ENCODE data around the gene SECISBP2. TPM values are rescaled to one million over a fixed set of nuclear protein-coding genes. Genes with fewer than 3 reads are reported as not detected.

Gene SECISBP2
- total and polyA plus RNA-seq, 4 donors, result 14.2 to 37.7 (median 24.3) TPM

DNA sequence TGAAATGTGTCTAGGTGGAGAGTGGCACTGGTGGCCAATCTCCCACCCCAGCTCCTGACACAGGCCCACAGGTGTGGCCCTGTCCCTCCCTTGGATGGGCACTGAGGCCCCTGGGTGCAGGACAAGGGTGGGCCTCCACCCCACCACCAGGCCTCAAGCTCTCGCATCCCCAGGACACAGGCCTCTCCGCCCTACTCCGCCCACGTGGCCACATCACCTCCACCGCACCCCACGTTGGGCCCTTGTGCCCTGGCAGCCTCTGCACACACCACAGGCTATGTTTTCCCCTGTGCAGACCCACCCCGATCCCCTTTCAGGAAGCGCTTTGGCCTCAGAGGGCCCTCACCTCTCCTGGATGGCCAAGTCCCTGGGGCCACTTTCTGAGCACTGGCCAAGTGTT, 54.7 kb downstream of the SECISBP2 start:
- no peak overlapping the region for H3K4me3 ChIP-seq (ENCODE audit: low read depth in 1 of 3, low read length in 3 of 3)
- no peaks in the 10 kb centered on the region for H3K36me3 ChIP-seq (ENCODE audit: control insufficient read depth in 4 of 4, insufficient read depth in 3 of 4, low read depth in 1 of 4, low read length in 3 of 4)
- TF ChIP-seq, protein P1, sequence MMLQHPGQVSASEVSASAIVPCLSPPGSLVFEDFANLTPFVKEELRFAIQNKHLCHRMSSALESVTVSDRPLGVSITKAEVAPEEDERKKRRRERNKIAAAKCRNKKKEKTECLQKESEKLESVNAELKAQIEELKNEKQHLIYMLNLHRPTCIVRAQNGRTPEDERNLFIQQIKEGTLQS (IDR thresholded peaks at IDR 0.05), result no peak
- TF ChIP-seq TAF1 (conservative IDR thresholded peaks at IDR 0.05) (no peak), RXRA (IDR thresholded peaks at IDR 0.05) (no peak), EGR1 (IDR thresholded peaks at IDR 0.05; ENCODE audit: low read depth in 2 of 2) (no peak), YY1 (IDR thresholded peaks at IDR 0.05) (no peak), NR2F2 (IDR thresholded peaks at IDR 0.05) (no peak), HNF4G (IDR thresholded peaks at IDR 0.05) (no peak)
- TF ChIP-seq, protein P2, sequence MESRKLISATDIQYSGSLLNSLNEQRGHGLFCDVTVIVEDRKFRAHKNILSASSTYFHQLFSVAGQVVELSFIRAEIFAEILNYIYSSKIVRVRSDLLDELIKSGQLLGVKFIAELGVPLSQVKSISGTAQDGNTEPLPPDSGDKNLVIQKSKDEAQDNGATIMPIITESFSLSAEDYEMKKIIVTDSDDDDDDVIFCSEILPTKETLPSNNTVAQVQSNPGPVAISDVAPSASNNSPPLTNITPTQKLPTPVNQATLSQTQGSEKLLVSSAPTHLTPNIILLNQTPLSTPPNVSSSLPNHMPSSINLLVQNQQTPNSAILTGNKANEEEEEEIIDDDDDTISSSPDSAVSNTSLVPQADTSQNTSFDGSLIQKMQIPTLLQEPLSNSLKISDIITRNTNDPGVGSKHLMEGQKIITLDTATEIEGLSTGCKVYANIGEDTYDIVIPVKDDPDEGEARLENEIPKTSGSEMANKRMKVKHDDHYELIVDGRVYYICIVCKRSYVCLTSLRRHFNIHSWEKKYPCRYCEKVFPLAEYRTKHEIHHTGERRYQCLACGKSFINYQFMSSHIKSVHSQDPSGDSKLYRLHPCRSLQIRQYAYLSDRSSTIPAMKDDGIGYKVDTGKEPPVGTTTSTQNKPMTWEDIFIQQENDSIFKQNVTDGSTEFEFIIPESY (IDR thresholded peaks at IDR 0.05), result no peak
- TF ChIP-seq, protein P3, sequence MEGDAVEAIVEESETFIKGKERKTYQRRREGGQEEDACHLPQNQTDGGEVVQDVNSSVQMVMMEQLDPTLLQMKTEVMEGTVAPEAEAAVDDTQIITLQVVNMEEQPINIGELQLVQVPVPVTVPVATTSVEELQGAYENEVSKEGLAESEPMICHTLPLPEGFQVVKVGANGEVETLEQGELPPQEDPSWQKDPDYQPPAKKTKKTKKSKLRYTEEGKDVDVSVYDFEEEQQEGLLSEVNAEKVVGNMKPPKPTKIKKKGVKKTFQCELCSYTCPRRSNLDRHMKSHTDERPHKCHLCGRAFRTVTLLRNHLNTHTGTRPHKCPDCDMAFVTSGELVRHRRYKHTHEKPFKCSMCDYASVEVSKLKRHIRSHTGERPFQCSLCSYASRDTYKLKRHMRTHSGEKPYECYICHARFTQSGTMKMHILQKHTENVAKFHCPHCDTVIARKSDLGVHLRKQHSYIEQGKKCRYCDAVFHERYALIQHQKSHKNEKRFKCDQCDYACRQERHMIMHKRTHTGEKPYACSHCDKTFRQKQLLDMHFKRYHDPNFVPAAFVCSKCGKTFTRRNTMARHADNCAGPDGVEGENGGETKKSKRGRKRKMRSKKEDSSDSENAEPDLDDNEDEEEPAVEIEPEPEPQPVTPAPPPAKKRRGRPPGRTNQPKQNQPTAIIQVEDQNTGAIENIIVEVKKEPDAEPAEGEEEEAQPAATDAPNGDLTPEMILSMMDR (IDR thresholded peaks at IDR 0.05; ENCODE audit: low read depth, low read length, missing input control), result no peak
- TF ChIP-seq, protein P4, sequence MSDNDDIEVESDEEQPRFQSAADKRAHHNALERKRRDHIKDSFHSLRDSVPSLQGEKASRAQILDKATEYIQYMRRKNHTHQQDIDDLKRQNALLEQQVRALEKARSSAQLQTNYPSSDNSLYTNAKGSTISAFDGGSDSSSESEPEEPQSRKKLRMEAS (IDR thresholded peaks at IDR 0.05), result no peak
- TF ChIP-seq, protein P5, sequence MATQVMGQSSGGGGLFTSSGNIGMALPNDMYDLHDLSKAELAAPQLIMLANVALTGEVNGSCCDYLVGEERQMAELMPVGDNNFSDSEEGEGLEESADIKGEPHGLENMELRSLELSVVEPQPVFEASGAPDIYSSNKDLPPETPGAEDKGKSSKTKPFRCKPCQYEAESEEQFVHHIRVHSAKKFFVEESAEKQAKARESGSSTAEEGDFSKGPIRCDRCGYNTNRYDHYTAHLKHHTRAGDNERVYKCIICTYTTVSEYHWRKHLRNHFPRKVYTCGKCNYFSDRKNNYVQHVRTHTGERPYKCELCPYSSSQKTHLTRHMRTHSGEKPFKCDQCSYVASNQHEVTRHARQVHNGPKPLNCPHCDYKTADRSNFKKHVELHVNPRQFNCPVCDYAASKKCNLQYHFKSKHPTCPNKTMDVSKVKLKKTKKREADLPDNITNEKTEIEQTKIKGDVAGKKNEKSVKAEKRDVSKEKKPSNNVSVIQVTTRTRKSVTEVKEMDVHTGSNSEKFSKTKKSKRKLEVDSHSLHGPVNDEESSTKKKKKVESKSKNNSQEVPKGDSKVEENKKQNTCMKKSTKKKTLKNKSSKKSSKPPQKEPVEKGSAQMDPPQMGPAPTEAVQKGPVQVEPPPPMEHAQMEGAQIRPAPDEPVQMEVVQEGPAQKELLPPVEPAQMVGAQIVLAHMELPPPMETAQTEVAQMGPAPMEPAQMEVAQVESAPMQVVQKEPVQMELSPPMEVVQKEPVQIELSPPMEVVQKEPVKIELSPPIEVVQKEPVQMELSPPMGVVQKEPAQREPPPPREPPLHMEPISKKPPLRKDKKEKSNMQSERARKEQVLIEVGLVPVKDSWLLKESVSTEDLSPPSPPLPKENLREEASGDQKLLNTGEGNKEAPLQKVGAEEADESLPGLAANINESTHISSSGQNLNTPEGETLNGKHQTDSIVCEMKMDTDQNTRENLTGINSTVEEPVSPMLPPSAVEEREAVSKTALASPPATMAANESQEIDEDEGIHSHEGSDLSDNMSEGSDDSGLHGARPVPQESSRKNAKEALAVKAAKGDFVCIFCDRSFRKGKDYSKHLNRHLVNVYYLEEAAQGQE (IDR thresholded peaks at IDR 0.05), result no peak
- no peaks in the 10 kb centered on the region for H3K4me1 ChIP-seq (ENCODE audit: control insufficient read depth in 4 of 4, insufficient read depth in 4 of 4, low read length in 3 of 4)
- no peak overlapping the region for H3K9ac ChIP-seq (ENCODE audit: low read depth in 1 of 2, low read length in 2 of 2)
- 96% methylated on average over 8 of the region's 8 CpGs for WGBS
- DNase-seq (ENCODE audit: low spot score), result no peak
- H3K27me3 ChIP-seq (ENCODE audit: control insufficient read depth in 4 of 4, insufficient read depth in 4 of 4, low read length in 3 of 4), result no peaks in the 10 kb centered on the region
- H3K27ac ChIP-seq (ENCODE audit: low read depth in 1 of 2, low read length in 2 of 2), result no peak overlapping the region
- no peaks in the 10 kb centered on the region for H3K9me3 ChIP-seq (ENCODE audit: control insufficient read depth in 4 of 4, low read length in 3 of 4)

DNA sequence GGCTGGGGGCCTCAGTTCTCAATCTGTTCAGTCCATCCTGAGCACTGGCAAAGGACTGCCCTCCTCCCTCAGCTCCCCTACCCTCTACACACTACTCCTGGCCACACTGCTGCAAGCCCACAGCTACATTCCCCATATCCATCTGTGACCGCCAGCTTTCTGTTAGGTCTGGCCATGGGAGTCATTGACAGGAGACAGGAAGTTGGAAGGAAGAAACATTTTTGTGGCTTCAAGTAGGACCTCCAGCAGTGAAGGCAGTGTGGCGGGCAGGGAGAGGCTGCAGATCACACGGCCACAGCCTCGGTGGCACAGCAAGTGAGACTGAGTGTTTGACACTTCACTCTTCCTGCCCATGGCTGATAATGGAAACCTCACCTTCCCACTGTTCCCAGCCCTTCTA, 55.9 kb downstream of the SECISBP2 start:
- no peak for DNase-seq (ENCODE audit: low spot score)
- Histone ChIP-seq H3K27ac (ENCODE audit: low read depth in 1 of 2, low read length in 2 of 2) (no peak overlapping the region), H3K27me3 (ENCODE audit: control insufficient read depth in 4 of 4, insufficient read depth in 4 of 4, low read length in 3 of 4) (no peaks in the 10 kb centered on the region), H3K9ac (ENCODE audit: low read depth in 1 of 2, low read length in 2 of 2) (no peak overlapping the region), H3K4me3 (ENCODE audit: low read depth in 1 of 3, low read length in 3 of 3) (no peak overlapping the region), H3K9me3 (ENCODE audit: control insufficient read depth in 4 of 4, low read length in 3 of 4) (no peaks in the 10 kb centered on the region), H3K4me1 (ENCODE audit: control insufficient read depth in 4 of 4, insufficient read depth in 4 of 4, low read length in 3 of 4) (no peaks in the 10 kb centered on the region), H3K36me3 (ENCODE audit: control insufficient read depth in 4 of 4, insufficient read depth in 3 of 4, low read depth in 1 of 4, low read length in 3 of 4) (peaks cover 0 to 2% (median 0%) of the 10 kb centered on the region in 4 donors)
- 88% methylated on average over 4 of the region's 4 CpGs for WGBS
- TF ChIP-seq SP1 (IDR thresholded peaks at IDR 0.05) (no peak), FOXA2 (IDR thresholded peaks at IDR 0.05) (no peak), FOXA1 (IDR thresholded peaks at IDR 0.05) (no peak), EGR1 (IDR thresholded peaks at IDR 0.05; ENCODE audit: low read depth in 2 of 2) (no peak), HNF4A (conservative IDR thresholded peaks at IDR 0.05) (no peak), JUND (IDR thresholded peaks at IDR 0.05) (no peak), TAF1 (conservative IDR thresholded peaks at IDR 0.05) (no peak), NR2F2 (IDR thresholded peaks at IDR 0.05) (no peak), HNF4G (IDR thresholded peaks at IDR 0.05) (no peak), YY1 (IDR thresholded peaks at IDR 0.05) (no peak)
- TF ChIP-seq, protein P4 (IDR thresholded peaks at IDR 0.05), result no peak
- TF ChIP-seq, protein P3 (IDR thresholded peaks at IDR 0.05; ENCODE audit: low read depth, low read length, missing input control), result no peak
- TF ChIP-seq, protein P1 (IDR thresholded peaks at IDR 0.05), result no peak
- TF ChIP-seq, protein P5 (IDR thresholded peaks at IDR 0.05), result no peak

Measured in liver (tissue), 9 donors.